ENCODE measurements around the gene PPP1R13L. TPM values are rescaled to one million over a fixed set of nuclear protein-coding genes. Genes with fewer than 3 reads are reported as not detected.

The PPP1R13L gene
- total and polyA plus RNA-seq, 2 of the 8 experiments (the other 6 are each of a cell fraction or from before 2014, with no cell fraction given): 9.1 to 15.3 TPM

- TF ChIP-seq ATF2 (IDR thresholded peaks at IDR 0.05; ENCODE audit: low read length): no peak
- TF ChIP-seq RAD21 (IDR thresholded peaks at IDR 0.05 in 1 of 2, conservative IDR thresholded peaks at IDR 0.05 in 1 of 2; ENCODE audit: low read depth in 2 of 2, low read length in 2 of 2): no peak
- no peak for TF ChIP-seq POLR2AphosphoS5 (IDR thresholded peaks at IDR 0.05; ENCODE audit: low read depth, low read length)
- TF ChIP-seq SIN3A (conservative IDR thresholded peaks at IDR 0.05 in 1 of 2, IDR thresholded peaks at IDR 0.05 in 1 of 2; ENCODE audit: low read depth in 1 of 2, low read length in 2 of 2): no peak
- TF ChIP-seq KDM1A (IDR thresholded peaks at IDR 0.05; ENCODE audit: borderline replicate concordance, low read length): no peak
- no peak for TF ChIP-seq SP1 (IDR thresholded peaks at IDR 0.05; ENCODE audit: low read depth, low read length)
- no peak for TF ChIP-seq JUND (IDR thresholded peaks at IDR 0.05; ENCODE audit: low read length)
- no peak for TF ChIP-seq FOSL1 (IDR thresholded peaks at IDR 0.05; ENCODE audit: insufficient read depth, low read depth, low read length)
- no peak for TF ChIP-seq SP2 (IDR thresholded peaks at IDR 0.05; ENCODE audit: low read length)
- TF ChIP-seq CBX5 (IDR thresholded peaks at IDR 0.05; ENCODE audit: low read depth, low read length): no peak
- no peak for TF ChIP-seq SUZ12 (IDR thresholded peaks at IDR 0.05; ENCODE audit: low read length)
- no peak for TF ChIP-seq RXRA (IDR thresholded peaks at IDR 0.05; ENCODE audit: insufficient read depth, low read depth, low read length)
- TF ChIP-seq GTF2F1 (IDR thresholded peaks at IDR 0.05; ENCODE audit: borderline replicate concordance, low read depth, low read length): no peak
- TF ChIP-seq TCF12 (IDR thresholded peaks at IDR 0.05; ENCODE audit: low read depth, low read length): no peak
Measured at GRCh38 chr19:45421947-45422498, 17.2 kb upstream of the PPP1R13L start (continued).
